Tibial nerve (tissue), 4 donors: ENCODE measurements around the gene COL27A1. TPM values are rescaled to one million over a fixed set of nuclear protein-coding genes. Genes with fewer than 3 reads are reported as not detected.

Experiments used
- DNase-seq, 2 donors: peaks; one replicate each; pipeline ENCODE4 v3.0.0-alpha.2; 2019; ENCODE audit warnings: low spot score in 2 of 2
- H3K27ac ChIP-seq, 4 donors: fragments of 200-600 bp; sonication (generic) in 3 of 4; one replicate each; pipeline ENCODE4 v1.5.1; 2017 to 2019; ENCODE audit warnings: mild to moderate bottlenecking in 1 of 4
- H3K27me3 ChIP-seq, 2 donors: fragments of 200-600 bp; sonication (generic) in 1 of 2; one replicate each; pipeline versions ENCODE4 v1.5.1 to v1.6.0; 2017 to 2019
- H3K36me3 ChIP-seq, 3 donors: fragments of 200-600 bp; sonication (generic); one replicate each; pipeline ENCODE4 v1.5.1; 2018 to 2019
- H3K4me1 ChIP-seq, 4 donors: fragments of 200-600 bp; sonication (generic) in 3 of 4; one replicate each; pipeline ENCODE4 v1.5.1; 2017 to 2019
- H3K4me3 ChIP-seq, 4 donors: fragments of 200-600 bp; sonication (generic) in 3 of 4; one replicate each; pipeline ENCODE4 v1.5.1; 2017 to 2019; ENCODE audit warnings: mild to moderate bottlenecking in 1 of 4, moderate library complexity in 1 of 4
- H3K9me3 ChIP-seq, 4 donors: fragments of 200-600 bp; sonication (generic) in 3 of 4; one replicate each; pipeline ENCODE4 v1.5.1; 2017 to 2019
- CTCF ChIP-seq, 5 experiments: fragments of 200-600 bp in 3 of 5; fragments of 450-650 bp in 2 of 5; sonication (generic) in 3 of 5; IDR thresholded peaks; one replicate each; pipeline ENCODE4 v1.5.1; 2016 to 2019; ENCODE audit warnings: antibody characterized with exemption in 5 of 5, mild to moderate bottlenecking in 3 of 5, moderate library complexity in 2 of 5
- EP300 ChIP-seq, 2 donors: sonication (generic); formaldehyde crosslinking; IDR thresholded peaks; one replicate each; pipeline ENCODE4 v1.6.1; 2017; ENCODE audit warnings: antibody characterized with exemption in 2 of 2, mild to moderate bottlenecking in 1 of 2
- POLR2A ChIP-seq, 2 donors: fragments of 450-650 bp; IDR thresholded peaks; one replicate each; pipeline ENCODE4 v1.6.1; 2017; ENCODE audit warnings: antibody characterized with exemption in 2 of 2, mild to moderate bottlenecking in 2 of 2, moderate library complexity in 2 of 2
- WGBS, 2 donors: methylation state at CpG; one replicate each; pipeline ENCODE4 v1.1.5; 2018; 5-methylcytosine and 5-hydroxymethylcytosine counted together
- total RNA-seq, 4 donors: library from RNA; depleted of rRNA; stranded (reverse); fragments of >200 nt; gene quantifications; one replicate each; pipeline ENCODE4 v1.1.0, GENCODE V29; 2016

The COL27A1 gene
- total RNA-seq, 4 donors from 2014 or later: 14.9 to 55.8 (median 27.7) TPM

GRCh38 chr9:114225561-114226212 is 70.3 kb downstream of the COL27A1 start:
- Histone ChIP-seq H3K27ac (peak overlapping the region in 1 of 4 donors; percentile 9), H3K36me3 (peaks cover 0 to 13% (median 0%) of the 10 kb centered on the region in 3 donors), H3K4me3 (no peak overlapping the region), H3K27me3 (no peaks in the 10 kb centered on the region), H3K9me3 (no peaks in the 10 kb centered on the region), H3K4me1 (peaks cover 0 to 28% (median 7%) of the 10 kb centered on the region in 4 donors)
- TF ChIP-seq EP300 (IDR thresholded peaks at IDR 0.05) (no peak), POLR2A (IDR thresholded peaks at IDR 0.05) (no peak), CTCF (IDR thresholded peaks at IDR 0.05) (no peak)
- 25 to 41% methylated on average over 10 to 11 of the region's 11 CpGs for WGBS, 2 donors
- no peak for DNase-seq

- Histone ChIP-seq H3K4me3 (no peak overlapping the region), H3K27ac (no peak overlapping the region), H3K9me3 (no peaks in the 10 kb centered on the region), H3K27me3 (no peaks in the 10 kb centered on the region), H3K4me1 (peaks cover 0 to 28% (median 7%) of the 10 kb centered on the region in 4 donors), H3K36me3 (peaks cover 0 to 15% (median 0%) of the 10 kb centered on the region in 3 donors)
- DNase-seq: no peak
- no peak for TF ChIP-seq CTCF (IDR thresholded peaks at IDR 0.05)
- TF ChIP-seq EP300 (IDR thresholded peaks at IDR 0.05): no peak
- no peak for TF ChIP-seq POLR2A (IDR thresholded peaks at IDR 0.05)
- 90 to 91% methylated on average over 10 of the region's 10 CpGs for WGBS, 2 donors
Measured at GRCh38 chr9:114226246-114227055, 71.1 kb downstream of the COL27A1 start.

- peak overlapping the region in 1 of 4 donors; percentile 21 for H3K27ac ChIP-seq
- H3K4me3 ChIP-seq: no peak overlapping the region
- no peak for DNase-seq
- no peaks in the 10 kb centered on the region for H3K27me3 ChIP-seq
- H3K9me3 ChIP-seq: no peaks in the 10 kb centered on the region
- peaks cover 0 to 16% (median 0%) of the 10 kb centered on the region in 3 donors for H3K36me3 ChIP-seq
- TF ChIP-seq POLR2A (IDR thresholded peaks at IDR 0.05) (no peak), CTCF (IDR thresholded peaks at IDR 0.05) (no peak), EP300 (IDR thresholded peaks at IDR 0.05) (no peak)
- 74 to 81% methylated on average over 16 of the region's 16 CpGs for WGBS, 2 donors
- peaks cover 0 to 28% (median 7%) of the 10 kb centered on the region in 4 donors for H3K4me1 ChIP-seq
Measured at GRCh38 chr9:114227288-114228015, 72.1 kb downstream of the COL27A1 start.

- Histone ChIP-seq H3K36me3 (peaks cover 0 to 18% (median 0%) of the 10 kb centered on the region in 3 donors), H3K4me3 (no peak overlapping the region), H3K9me3 (no peaks in the 10 kb centered on the region), H3K4me1 (peaks cover 0 to 30% (median 7%) of the 10 kb centered on the region in 4 donors), H3K27me3 (no peaks in the 10 kb centered on the region), H3K27ac (peak overlapping the region in 1 of 4 donors; percentile 21)
- no peak for TF ChIP-seq POLR2A (IDR thresholded peaks at IDR 0.05)
- TF ChIP-seq EP300 (IDR thresholded peaks at IDR 0.05): no peak
- TF ChIP-seq CTCF (IDR thresholded peaks at IDR 0.05): no peak
- WGBS, 2 donors: 61 to 80% methylated on average over 16 of the region's 17 CpGs
- no peak for DNase-seq
Measured at GRCh38 chr9:114228016-114228808, 72.9 kb downstream of the COL27A1 start.
